Peyer's patch (tissue), 4 donors: ENCODE results near the gene SUSD1. TPM values are rescaled to one million over a fixed set of nuclear protein-coding genes. Genes with fewer than 3 reads are reported as not detected.

ENCODE experiments used
- DNase-seq, 3 donors: peaks; one replicate each; pipeline ENCODE4 v3.0.0-alpha.2; 2017 to 2019
- H3K27ac ChIP-seq, 4 donors: fragments of 200-600 bp; sonication (generic); one replicate each; pipeline ENCODE4 v1.5.1; 2016 to 2019
- H3K27me3 ChIP-seq, 2 donors: fragments of 200-600 bp; sonication (generic); one replicate each; pipeline ENCODE4 v1.5.1; 2019
- H3K36me3 ChIP-seq, 3 donors: fragments of 200-600 bp; sonication (generic); one replicate each; pipeline ENCODE4 v1.5.1; 2016 to 2019
- H3K4me1 ChIP-seq, 4 donors: fragments of 200-600 bp; sonication (generic); one replicate each; pipeline ENCODE4 v1.5.1; 2016 to 2019
- H3K4me3 ChIP-seq, 4 donors: fragments of 200-600 bp; sonication (generic); 1 replicate in 3 of 4; 2 replicates in 1 of 4; pipeline ENCODE4 v1.5.1; 2016 to 2019; ENCODE audit warnings: mild to moderate bottlenecking in 1 of 4
- H3K9me3 ChIP-seq, 4 donors: fragments of 200-600 bp; sonication (generic); one replicate each; pipeline ENCODE4 v1.5.1; 2016 to 2019; ENCODE audit warnings: mild to moderate bottlenecking in 1 of 4
- POLR2A ChIP-seq, 2 donors: fragments of 450-650 bp; IDR thresholded peaks; one replicate each; pipeline ENCODE4 v1.5.1; 2017; ENCODE audit warnings: antibody characterized with exemption in 2 of 2, mild to moderate bottlenecking in 2 of 2, moderate library complexity in 2 of 2
- total RNA-seq, 4 donors: library from RNA; depleted of rRNA; stranded (reverse); fragments of >200 nt; gene quantifications; one replicate each; pipeline ENCODE4 v1.1.0, GENCODE V29; 2016
- TF ChIP-seq, protein P1 (sequence below), 6 experiments: fragments of 450-650 bp in 4 of 6; fragments of 200-600 bp in 2 of 6; sonication (generic) in 1 of 6; IDR thresholded peaks; one replicate each; pipeline ENCODE4 v1.5.1; 2017 to 2019; ENCODE audit warnings: antibody characterized with exemption in 6 of 6, mild to moderate bottlenecking in 3 of 6, moderate library complexity in 1 of 6

Gene SUSD1
- total RNA-seq, 4 donors from 2014 or later, result 10.6 to 28.9 (median 21.3) TPM

DNA sequence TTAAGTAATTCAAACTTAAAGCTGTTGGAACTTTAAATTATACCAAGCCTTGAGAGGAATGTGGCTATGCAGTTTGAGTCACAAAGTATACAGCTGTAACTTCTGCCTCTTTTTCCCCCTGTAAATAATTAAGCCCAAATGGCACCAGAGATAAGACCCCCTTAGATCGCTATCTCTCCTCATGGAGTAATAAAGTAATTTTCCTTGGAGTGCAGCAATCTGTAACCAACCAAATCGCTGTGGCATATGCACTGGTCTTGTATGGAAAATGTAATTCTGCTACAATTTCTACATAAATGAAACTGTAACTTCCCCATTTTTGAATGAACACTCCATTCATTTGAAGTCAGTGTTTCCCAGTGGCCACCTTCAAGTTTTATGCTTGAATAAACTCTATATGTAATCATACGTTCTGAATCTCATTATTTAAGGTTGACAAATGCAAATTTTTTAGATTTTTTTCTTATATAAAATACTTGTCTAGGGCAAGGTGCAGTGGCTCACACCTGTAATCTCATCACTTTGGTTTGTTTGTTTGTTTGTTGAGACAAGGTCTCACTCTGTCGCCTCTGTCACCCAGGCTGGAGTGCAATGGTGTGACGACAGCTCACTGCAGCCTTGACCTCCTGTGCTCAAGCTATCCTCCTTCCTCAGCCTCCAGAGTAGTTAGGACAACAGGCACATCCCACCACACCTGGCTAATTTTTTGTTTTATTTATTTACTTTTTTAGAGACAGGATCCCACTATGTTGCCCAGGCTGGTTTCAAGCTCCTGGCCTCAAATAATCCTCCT is 12.3 kb downstream of the SUSD1 start:
- no peaks in the 10 kb centered on the region for H3K9me3 ChIP-seq
- DNase-seq, result no peak
- no peaks in the 10 kb centered on the region for H3K27me3 ChIP-seq
- H3K4me1 ChIP-seq, result no peaks in the 10 kb centered on the region
- TF ChIP-seq, protein P1, sequence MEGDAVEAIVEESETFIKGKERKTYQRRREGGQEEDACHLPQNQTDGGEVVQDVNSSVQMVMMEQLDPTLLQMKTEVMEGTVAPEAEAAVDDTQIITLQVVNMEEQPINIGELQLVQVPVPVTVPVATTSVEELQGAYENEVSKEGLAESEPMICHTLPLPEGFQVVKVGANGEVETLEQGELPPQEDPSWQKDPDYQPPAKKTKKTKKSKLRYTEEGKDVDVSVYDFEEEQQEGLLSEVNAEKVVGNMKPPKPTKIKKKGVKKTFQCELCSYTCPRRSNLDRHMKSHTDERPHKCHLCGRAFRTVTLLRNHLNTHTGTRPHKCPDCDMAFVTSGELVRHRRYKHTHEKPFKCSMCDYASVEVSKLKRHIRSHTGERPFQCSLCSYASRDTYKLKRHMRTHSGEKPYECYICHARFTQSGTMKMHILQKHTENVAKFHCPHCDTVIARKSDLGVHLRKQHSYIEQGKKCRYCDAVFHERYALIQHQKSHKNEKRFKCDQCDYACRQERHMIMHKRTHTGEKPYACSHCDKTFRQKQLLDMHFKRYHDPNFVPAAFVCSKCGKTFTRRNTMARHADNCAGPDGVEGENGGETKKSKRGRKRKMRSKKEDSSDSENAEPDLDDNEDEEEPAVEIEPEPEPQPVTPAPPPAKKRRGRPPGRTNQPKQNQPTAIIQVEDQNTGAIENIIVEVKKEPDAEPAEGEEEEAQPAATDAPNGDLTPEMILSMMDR (IDR thresholded peaks at IDR 0.05), result no peak
- no peak for TF ChIP-seq POLR2A (IDR thresholded peaks at IDR 0.05)
- H3K36me3 ChIP-seq, result no peaks in the 10 kb centered on the region
- H3K27ac ChIP-seq, result no peak overlapping the region
- no peak overlapping the region for H3K4me3 ChIP-seq

DNA sequence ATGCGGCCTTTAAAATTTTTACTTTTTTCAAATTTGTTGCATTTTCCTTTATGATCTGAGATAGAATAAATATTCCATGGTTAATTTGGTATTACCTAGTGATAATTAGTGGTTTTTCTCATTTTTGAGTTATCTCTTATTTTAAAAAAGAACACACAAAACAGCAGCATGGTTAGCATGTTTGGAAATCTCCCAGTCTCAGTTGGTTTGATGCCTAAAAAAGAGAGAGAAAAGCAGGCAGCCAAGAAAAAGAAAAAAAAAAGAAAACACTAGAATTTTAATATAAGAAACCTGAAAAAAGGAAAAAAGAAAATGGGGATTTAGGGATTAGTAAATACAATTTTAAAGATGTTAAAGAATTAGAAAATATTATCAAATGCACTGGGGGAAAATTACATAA is 15.3 kb downstream of the SUSD1 start:
- Histone ChIP-seq H3K36me3 (no peaks in the 10 kb centered on the region), H3K4me3 (no peak overlapping the region), H3K4me1 (no peaks in the 10 kb centered on the region), H3K27me3 (no peaks in the 10 kb centered on the region), H3K9me3 (no peaks in the 10 kb centered on the region), H3K27ac (no peak overlapping the region)
- no peak for DNase-seq
- no peak for TF ChIP-seq POLR2A (IDR thresholded peaks at IDR 0.05)
- TF ChIP-seq, protein P1 (IDR thresholded peaks at IDR 0.05), result no peak

DNA sequence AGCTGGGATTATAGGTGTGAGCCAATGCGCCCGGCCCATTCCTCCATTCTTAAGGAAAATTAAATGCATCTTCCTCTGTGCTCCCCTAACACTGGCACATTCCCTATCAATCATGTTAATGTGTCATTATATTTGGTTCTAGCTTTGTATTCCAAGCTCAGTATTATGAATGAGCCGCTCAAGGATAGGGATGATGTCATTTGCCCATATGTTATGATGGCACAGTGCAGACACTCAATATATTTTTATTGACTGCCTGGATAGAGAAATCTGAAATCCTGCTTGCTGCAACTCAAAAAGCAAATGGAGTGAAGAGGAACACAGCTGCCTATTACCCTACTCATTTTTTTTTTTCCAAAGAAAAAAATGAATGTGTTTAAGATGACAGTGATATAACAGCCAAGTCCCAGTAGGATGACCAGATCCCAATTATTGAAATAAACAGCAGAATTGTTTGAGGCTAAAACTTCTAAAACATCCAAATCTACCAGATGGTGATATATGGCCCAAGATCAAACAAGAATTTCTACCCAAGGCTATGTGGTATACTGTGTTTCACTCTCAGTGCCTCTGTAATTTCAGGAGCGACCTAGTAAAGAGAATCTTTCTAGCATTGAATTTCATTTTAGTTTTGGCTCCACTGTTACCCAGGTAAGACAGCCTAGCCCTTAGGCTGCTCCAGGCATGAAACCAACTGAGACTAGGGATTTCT is 16.3 kb downstream of the SUSD1 start:
- no peak for TF ChIP-seq POLR2A (IDR thresholded peaks at IDR 0.05)
- TF ChIP-seq, protein P1 (IDR thresholded peaks at IDR 0.05), result no peak
- H3K27me3 ChIP-seq, result no peaks in the 10 kb centered on the region
- H3K9me3 ChIP-seq, result no peaks in the 10 kb centered on the region
- H3K36me3 ChIP-seq, result no peaks in the 10 kb centered on the region
- no peak for DNase-seq
- no peak overlapping the region for H3K27ac ChIP-seq
- no peak overlapping the region for H3K4me3 ChIP-seq
- H3K4me1 ChIP-seq, result no peaks in the 10 kb centered on the region

DNA sequence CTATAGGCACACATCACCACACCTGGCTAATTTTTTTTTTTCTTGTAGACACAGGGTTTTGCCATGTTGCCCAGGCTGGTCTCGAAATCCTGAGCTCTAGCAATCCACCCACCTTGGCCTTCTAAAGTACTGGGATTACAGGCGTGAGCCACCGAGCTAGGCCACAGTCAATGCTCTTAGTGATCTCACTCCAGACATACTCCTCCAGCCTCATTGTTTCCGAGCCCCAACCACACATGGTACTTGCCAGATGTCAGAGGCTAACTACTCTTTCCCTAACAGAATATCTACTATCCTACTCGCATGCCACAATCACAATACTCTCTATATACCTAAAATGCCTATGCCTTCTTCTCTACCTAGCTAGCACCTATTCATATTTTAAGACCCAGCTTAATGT is 17.1 kb downstream of the SUSD1 start:
- no peak for DNase-seq
- TF ChIP-seq POLR2A (IDR thresholded peaks at IDR 0.05), result no peak
- TF ChIP-seq, protein P1 (IDR thresholded peaks at IDR 0.05), result no peak
- Histone ChIP-seq H3K27ac (no peak overlapping the region), H3K36me3 (no peaks in the 10 kb centered on the region), H3K4me1 (no peaks in the 10 kb centered on the region), H3K9me3 (no peaks in the 10 kb centered on the region), H3K27me3 (no peaks in the 10 kb centered on the region), H3K4me3 (no peak overlapping the region)

DNA sequence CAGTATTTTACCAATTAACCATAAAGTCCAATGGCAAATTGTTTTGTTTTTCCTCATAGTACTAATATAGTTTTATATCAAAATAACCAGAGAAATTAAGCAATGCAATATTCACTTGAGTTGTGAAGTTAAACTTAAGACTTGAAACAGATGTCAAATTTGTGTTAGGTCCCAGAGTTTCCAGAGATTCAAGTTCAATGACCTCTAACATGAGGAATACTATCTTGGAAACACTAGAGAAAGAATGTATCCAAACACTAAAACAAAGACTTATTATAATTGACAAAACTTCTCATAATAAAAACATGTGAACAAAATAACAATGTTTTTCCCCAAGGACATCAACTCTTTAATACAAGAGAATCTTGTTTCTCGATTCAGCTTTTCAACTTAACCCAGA is 18.0 kb downstream of the SUSD1 start:
- no peak overlapping the region for H3K4me3 ChIP-seq
- H3K27ac ChIP-seq, result no peak overlapping the region
- TF ChIP-seq POLR2A (IDR thresholded peaks at IDR 0.05), result no peak
- TF ChIP-seq, protein P1 (IDR thresholded peaks at IDR 0.05), result no peak
- H3K36me3 ChIP-seq, result no peaks in the 10 kb centered on the region
- H3K27me3 ChIP-seq, result no peaks in the 10 kb centered on the region
- H3K4me1 ChIP-seq, result no peaks in the 10 kb centered on the region
- H3K9me3 ChIP-seq, result no peaks in the 10 kb centered on the region
- no peak for DNase-seq
